ENCODE measurements around the gene FCHSD2.
"Not testable (repeated sequence)": the region's sequence is repeated elsewhere in the genome, so short reads cannot be mapped to it uniquely, and the experiment has no call there.

The FCHSD2 gene

DNA sequence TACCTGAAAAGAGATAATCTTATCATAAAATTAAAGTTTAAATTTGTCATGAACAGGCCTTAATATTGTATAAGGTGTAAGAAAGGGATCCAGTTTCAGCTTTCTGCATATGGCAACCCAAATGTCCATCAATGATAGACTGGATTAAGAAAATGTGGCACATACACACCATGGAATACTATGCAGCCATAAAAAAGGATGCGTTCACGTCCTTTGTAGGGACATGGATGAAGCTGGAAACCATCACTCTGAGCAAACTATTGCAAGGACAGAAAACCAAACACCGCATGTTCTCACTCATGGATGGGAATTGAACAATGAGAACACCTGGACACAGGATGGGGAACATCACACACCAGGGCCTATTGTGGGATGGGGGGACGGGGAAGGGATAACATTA is 18.2 kb downstream of the FCHSD2 start:
- DNase-seq (ENCODE audit: low spot score), result not testable (repeated sequence)

DNA sequence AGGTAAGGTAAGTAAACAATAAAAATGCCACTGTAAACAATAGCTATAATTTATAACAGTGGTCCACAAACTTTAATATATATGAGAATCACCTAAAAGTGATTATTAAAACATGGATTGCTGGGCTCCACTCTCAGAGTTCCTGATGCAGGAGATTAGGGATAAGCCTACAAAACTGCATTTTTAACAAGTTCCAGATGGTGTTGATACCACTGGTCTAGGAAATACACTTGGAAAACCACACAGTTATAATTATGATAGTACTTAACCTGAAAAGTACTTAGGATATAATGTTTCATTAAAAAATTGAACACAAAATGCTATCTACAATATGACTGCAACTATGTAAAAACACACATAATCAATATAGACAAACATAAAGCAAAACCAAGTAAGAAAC is 20.4 kb downstream of the FCHSD2 start:
- no peak for DNase-seq (ENCODE audit: low spot score)

DNA sequence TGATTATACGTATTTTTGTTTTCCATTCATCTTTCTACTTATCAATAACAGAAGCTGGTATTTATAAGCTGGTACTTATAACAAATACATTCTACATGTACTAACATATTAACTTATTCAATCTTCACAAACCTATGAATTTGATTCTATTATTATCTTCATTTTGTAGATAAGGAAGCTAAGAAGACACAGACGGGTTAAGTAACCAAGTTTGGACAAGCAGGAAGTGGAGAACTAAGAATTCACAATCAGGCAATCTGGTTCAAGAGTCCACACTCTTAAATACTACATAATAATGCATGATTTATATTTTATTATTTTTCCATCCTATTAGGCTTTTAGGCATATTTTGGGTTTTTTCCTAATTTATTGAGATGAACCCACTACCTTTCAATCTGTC is 25.0 kb downstream of the FCHSD2 start:
- no peak for DNase-seq (ENCODE audit: low spot score)

- DNase-seq (ENCODE audit: low spot score), result no peak
Measured at GRCh38 chr11:73116636-73117035, 25.5 kb downstream of the FCHSD2 start.

DNA sequence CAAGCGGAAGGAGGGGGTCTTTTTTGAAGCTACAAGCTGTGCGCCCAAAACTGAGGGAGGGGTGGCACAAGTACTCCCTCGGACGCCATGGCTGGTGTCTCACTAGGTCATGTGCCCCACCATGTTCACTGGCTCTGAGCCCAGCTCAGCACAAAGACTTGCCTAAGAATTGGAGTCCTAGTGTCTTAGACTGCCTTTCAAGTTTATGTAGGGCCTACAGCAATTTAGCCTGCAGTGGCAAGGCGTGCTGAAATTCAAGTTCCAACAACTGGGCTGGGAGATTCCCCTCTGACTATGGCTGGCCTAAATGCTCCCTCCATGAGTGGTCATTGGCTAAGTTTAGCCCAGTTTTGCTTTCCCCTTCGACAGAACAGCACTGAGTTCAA is 27.3 kb downstream of the FCHSD2 start:
- DNase-seq (ENCODE audit: low spot score), result no peak

DNA sequence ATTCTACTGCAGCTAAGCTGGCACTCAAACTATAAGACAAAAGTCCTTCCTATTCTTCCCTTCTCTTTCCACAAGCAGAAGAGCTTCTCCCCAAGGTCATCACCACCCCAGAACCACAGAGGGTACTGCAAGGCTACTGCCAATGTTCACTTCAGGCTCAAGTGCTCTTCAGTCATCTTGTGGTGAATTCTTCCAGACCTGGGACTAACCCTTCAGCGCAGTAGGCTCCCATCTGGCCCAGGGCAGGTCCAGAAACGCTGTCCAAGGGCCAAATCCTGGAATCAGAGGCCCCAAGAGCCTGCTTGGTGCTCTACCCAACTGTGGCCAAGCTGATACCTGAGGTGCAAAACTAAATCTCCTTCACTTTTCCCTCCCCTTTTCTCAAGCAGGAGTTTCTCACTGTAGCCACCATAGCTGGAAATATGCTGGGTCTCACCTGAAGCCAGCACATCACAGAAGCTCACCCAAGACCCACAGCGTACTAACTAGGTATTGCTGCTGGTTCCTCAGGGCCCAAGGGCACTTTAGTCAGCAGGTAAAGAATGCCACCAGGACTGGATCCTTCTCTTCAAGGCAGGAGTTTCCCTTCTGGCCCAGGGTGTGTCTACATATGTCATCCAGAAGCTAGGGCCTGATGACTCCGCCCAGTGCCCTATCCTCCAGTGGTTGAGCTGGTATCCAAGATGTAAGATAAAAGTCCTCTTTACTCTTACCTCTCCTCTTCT is 27.8 kb downstream of the FCHSD2 start:
- no peak for DNase-seq (ENCODE audit: low spot score)

- DNase-seq (ENCODE audit: low spot score), result no peak
Measured at GRCh38 chr11:73113426-73113825, 28.7 kb downstream of the FCHSD2 start.

GRCh38 chr11:73107597-73107996 is 34.5 kb downstream of the FCHSD2 start:
- DNase-seq (ENCODE audit: low spot score), result no peak

GRCh38 chr11:73106347-73106746 is 35.8 kb downstream of the FCHSD2 start:
- no peak for DNase-seq (ENCODE audit: low spot score)

DNA sequence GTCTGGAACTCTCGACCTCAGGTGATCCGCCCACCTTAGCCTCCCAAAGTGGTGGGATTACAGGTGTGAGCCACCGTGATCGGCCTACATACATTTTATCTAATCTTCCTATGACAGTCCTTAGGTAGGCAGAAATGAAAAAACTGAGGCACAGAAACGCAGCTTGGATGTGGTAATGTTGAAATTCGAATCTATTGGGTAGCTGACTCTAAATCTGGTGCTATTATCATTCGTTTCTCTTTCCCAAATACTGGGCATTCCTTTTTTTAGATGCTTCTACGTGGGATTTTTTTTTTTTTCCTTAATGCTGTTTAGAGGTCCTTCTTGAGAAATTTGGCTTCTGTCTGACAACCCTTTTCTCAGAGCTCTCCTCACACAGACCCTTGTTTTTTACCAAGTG is 41.5 kb downstream of the FCHSD2 start:
- DNase-seq (ENCODE audit: low spot score), result no peak

GRCh38 chr11:73099512-73100266 is 42.4 kb downstream of the FCHSD2 start:
- no peak for DNase-seq (ENCODE audit: low spot score)

DNA sequence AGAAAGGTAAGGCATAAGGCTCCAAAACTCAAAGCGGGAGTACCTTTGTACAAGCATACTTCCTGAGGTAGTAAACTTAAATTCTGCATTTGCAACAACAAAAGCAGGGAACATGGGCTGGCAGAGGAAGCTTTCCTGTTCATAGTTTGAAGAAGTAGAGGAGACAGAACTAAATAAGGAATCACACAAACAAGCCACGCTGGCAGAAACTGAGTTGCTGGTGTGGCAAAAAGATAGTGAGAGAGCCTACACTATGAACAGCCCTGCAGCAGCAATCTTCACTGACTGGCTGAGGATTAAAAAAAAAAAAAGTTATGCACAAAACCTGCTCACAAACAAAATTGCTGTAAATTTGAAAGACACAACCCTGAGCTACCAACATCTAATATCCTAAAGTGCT is 46.5 kb downstream of the FCHSD2 start:
- no peak for DNase-seq (ENCODE audit: low spot score)

DNA sequence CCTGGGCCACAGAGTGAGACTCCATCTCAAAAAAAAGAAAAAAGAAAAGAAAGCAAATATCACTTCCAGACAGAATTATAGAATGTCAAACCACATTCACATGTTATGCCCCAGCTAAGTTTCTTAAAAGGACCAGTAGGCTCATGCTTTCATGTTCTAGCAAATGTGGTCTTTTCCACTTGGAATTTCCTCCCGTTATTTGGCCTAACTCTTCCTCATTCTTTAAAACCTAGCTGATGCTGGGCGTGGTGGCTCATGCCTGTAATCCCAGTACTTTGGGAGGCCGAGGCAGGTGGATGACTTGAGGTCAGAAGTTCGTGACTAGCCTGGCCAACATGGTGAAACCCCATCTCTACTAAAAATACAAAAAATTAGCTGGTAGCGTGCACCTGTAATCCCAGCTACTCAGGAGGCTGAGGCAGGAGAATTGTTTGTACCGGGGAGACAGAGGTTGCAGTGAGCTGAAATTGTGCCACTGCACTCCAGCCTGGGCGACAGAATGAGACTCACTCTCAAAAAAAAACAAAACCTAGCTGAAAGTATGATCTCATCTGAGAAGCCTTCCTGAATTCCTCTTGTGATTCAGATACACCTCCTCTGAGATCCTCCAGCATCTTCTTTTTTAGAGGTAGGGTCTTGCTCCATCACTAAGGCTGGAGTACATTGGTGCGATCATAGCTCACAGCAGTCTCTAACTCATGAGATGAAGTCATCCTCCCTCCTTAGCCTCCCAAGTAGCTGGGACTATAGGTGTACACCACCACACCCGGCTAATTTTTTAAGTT is 50.4 kb downstream of the FCHSD2 start:
- DNase-seq (ENCODE audit: low spot score), result no peak

DNA sequence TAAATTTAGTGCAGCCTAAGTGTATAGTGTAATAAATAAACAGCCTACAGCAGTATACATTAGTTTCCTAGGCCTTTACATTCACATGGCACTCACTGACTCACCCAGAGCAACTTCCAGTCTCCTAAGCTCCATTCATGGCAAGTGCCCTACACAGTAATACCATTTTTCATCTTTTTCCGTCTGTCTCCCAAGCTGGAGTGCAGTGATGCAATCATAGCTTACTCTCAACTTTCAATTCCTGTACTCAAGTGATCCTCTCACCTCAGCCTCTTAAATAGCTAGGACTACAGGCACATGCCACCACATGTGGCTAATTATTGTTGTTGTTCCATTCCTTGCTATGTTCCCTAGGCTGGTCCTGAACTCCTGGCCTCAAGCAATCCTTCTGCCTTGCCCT is 54.4 kb downstream of the FCHSD2 start:
- no peak for DNase-seq (ENCODE audit: low spot score)

- no peak for DNase-seq (ENCODE audit: low spot score)
Measured at GRCh38 chr11:73085189-73085875, 56.8 kb downstream of the FCHSD2 start.

DNA sequence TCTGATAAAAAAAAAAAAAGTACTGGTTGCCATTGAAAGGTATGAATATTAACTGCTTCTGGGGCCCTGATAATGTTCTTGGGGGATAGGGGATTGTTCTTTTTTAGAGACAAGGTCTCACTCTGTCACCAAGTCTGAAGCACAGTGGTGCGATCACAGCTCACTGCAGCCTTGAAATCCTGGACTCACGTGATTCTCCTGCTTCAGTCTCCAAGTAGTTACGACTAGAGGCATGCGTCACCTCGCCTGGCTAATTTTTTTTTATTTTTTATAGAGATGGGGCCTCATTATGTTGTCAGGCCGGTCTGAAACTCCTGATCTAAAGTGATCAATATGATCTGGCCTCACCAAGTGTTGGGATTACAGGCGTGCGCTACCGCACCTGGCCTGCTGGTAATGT is 63.5 kb downstream of the FCHSD2 start:
- no peak for DNase-seq (ENCODE audit: low spot score)

DNA sequence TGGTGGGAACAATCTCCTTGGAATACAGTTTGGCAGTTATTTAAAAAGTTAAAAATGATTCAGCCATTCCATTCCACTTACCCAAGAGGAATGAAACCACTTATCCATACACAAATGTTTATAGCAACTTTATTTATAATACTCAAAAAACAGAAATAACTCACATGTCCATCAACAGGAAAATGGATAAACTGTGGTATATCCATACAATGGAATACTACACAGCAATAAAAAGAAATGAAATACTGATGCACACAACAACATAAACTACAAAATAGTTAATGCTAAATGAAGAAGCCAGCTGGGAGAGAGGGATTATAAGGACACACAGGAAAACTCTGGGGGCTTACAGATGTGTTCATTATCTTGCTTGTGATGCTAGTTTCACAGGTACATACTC is 64.7 kb downstream of the FCHSD2 start:
- DNase-seq (ENCODE audit: low spot score), result no peak

- DNase-seq (ENCODE audit: low spot score), result no peak
Measured at GRCh38 chr11:73074319-73074718, 67.8 kb downstream of the FCHSD2 start.

- no peak for DNase-seq (ENCODE audit: low spot score)
Measured at GRCh38 chr11:73072935-73073481, 69.1 kb downstream of the FCHSD2 start.

GRCh38 chr11:73070653-73071052 is 71.5 kb downstream of the FCHSD2 start:
- DNase-seq (ENCODE audit: low spot score), result no peak

GRCh38 chr11:73061857-73062424 is 80.2 kb downstream of the FCHSD2 start:
- DNase-seq (ENCODE audit: low spot score), result not testable (repeated sequence)
